Mammary epithelial cell (primary cell): ENCODE data around the gene OTX2.

Experiments used
- CTCF ChIP-seq, 2 donors: IDR thresholded peaks in 1 of 2; conservative IDR thresholded peaks in 1 of 2; 2 replicates each; pipeline ENCODE4 v1.5.1; 2011 to 2012; ENCODE audit warnings: inconsistent platforms in 2 of 2, low read length in 2 of 2, mild to moderate bottlenecking in 2 of 2, control low read depth in 1 of 2, low read depth in 1 of 2; ENCODE audit not compliant: insufficient read depth in 1 of 2; ENCODE audit errors: extremely low read depth in 1 of 2
- EZH2 ChIP-seq: IDR thresholded peaks from 2 replicates; pipeline ENCODE4 v1.6.1; 2012; ENCODE audit warnings: low read length, inconsistent platforms, borderline replicate concordance

GRCh38 chr14:56751471-56751870, 58.8 kb downstream of the OTX2 start:
- TF ChIP-seq CTCF (conservative IDR thresholded peaks at IDR 0.05 in 1 of 2, IDR thresholded peaks at IDR 0.05 in 1 of 2; ENCODE audit: extremely low read depth in 1 of 2, insufficient read depth in 1 of 2, low read depth in 1 of 2, low read length in 2 of 2), result no peak
- TF ChIP-seq EZH2, result no peak
